Suprapubic skin (tissue), 3 donors: ENCODE results near the gene FOLR1.

Source experiments
- CTCF ChIP-seq, 2 donors: fragments of 200-600 bp in 1 of 2; fragments of 450-650 bp in 1 of 2; sonication (generic) in 1 of 2; IDR thresholded peaks; one replicate each; pipeline ENCODE4 v1.5.1; 2016 to 2019; ENCODE audit warnings: antibody characterized with exemption in 2 of 2, mild to moderate bottlenecking in 1 of 2, moderate library complexity in 1 of 2
- EP300 ChIP-seq: sonication (generic); formaldehyde crosslinking; IDR thresholded peaks from one replicate; pipeline ENCODE4 v1.6.1; 2017; ENCODE audit warnings: antibody characterized with exemption
- POLR2A ChIP-seq, 2 donors: fragments of 450-650 bp; IDR thresholded peaks; one replicate each; pipeline ENCODE4 v1.6.1; 2017; ENCODE audit warnings: antibody characterized with exemption in 2 of 2, mild to moderate bottlenecking in 2 of 2, moderate library complexity in 2 of 2

DNA sequence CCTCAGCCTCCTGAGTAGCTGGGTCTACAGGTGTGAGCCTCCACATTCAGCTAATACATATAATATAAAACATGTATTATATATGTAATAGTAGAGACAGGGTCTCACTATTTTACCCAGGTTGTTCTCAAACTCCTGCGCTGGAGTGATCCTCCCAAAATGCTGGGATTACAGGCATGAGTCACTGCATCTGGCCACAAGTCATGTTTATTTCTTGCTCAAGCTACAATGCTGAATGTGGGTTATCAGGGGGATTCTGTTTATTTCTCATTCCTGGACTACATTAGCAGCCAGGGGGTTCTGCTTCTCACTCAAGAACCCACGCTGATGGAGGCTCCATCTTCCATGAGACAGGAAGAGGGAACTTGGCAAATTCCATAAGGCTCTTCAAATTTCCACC is 31.6 kb upstream of the FOLR1 start:
- TF ChIP-seq CTCF (IDR thresholded peaks at IDR 0.05) (no peak), EP300 (no peak), POLR2A (IDR thresholded peaks at IDR 0.05) (no peak)
